Measurements from ENCODE around the gene AGRP. TPM values are rescaled to one million over a fixed set of nuclear protein-coding genes. Genes with fewer than 3 reads are reported as not detected.

Gene AGRP
- total RNA-seq, 1 experiment from 2014 or later: not detected

DNA sequence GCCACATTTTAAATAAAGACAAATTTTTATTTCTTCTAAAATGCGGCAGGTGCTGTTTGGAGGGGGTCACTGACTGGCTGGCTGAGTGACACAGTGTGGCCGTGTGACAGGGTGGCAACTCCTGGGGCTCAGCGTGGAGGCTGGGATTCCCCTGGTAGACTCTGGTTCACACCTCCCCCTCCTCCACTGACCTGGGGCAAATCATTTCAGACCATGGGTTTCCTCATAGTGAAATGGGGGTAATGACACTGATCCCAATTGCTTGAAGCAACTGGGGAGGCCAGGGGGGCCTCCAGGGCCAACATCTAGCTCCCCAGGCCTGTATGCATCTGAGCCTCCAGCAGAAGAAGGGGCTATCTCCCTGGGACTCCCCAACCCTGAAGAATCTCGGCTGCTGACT is 45.8 kb downstream of the AGRP start:
- Histone ChIP-seq H3K4me1 (no peaks in the 10 kb centered on the region), H3K9me3 (no peaks in the 10 kb centered on the region), H3K4me3 (ENCODE audit: low read depth, low read length) (no peak overlapping the region), H3K36me3 (ENCODE audit: control insufficient read depth, insufficient read depth, low read length) (peaks cover 5% of the 10 kb centered on the region), H3K27me3 (replicated peaks; ENCODE audit: control insufficient read depth, insufficient read depth, low read length) (no peaks in the 10 kb centered on the region)
- CTCF ChIA-PET: no interaction called here
- H3K9me3 Mint-ChIP-seq (ENCODE audit: unreplicated experiment): no peaks in the 10 kb centered on the region
- TF ChIP-seq CTCF (IDR thresholded peaks at IDR 0.05; ENCODE audit: insufficient read depth in 1 of 2, low read depth in 1 of 2, low read length in 1 of 2, severe bottlenecking in 1 of 2, unreplicated experiment in 1 of 2): no peak
- DNase-seq: no peak
- no peak overlapping the region for H3K27ac Mint-ChIP-seq (ENCODE audit: unreplicated experiment)
- H3K4me1 Mint-ChIP-seq (ENCODE audit: low read depth, unreplicated experiment): no peaks in the 10 kb centered on the region
- peaks cover 16% of the 10 kb centered on the region for H3K36me3 Mint-ChIP-seq (ENCODE audit: insufficient read depth, unreplicated experiment)
- POLR2A ChIA-PET: no interaction called here
- H3K27me3 Mint-ChIP-seq (ENCODE audit: insufficient read depth, unreplicated experiment): no peaks in the 10 kb centered on the region
- intact Hi-C loops (cut with micrococcal nuclease; ENCODE audit: unreplicated experiment): no loop called here
- H3K4me3 Mint-ChIP-seq (ENCODE audit: unreplicated experiment): no peak overlapping the region
- BruUV-seq (replicated peaks): no TSS peak

- peaks cover 2% of the 10 kb centered on the region; the same call in 1 of the 2 replicates for H3K4me1 ChIP-seq
- Mint-ChIP-seq H3K27me3 (ENCODE audit: insufficient read depth, unreplicated experiment) (no peaks in the 10 kb centered on the region), H3K9me3 (ENCODE audit: unreplicated experiment) (no peaks in the 10 kb centered on the region), H3K4me1 (ENCODE audit: low read depth, unreplicated experiment) (no peaks in the 10 kb centered on the region), H3K4me3 (ENCODE audit: unreplicated experiment) (no peak overlapping the region), H3K36me3 (ENCODE audit: insufficient read depth, unreplicated experiment) (peaks cover 16% of the 10 kb centered on the region), H3K27ac (ENCODE audit: unreplicated experiment) (no peak overlapping the region)
- H3K27me3 ChIP-seq (replicated peaks; ENCODE audit: control insufficient read depth, insufficient read depth, low read length): no peaks in the 10 kb centered on the region
- H3K4me3 ChIP-seq (ENCODE audit: low read depth, low read length): no peak overlapping the region
- no peaks in the 10 kb centered on the region for H3K9me3 ChIP-seq
- ChIA-PET POLR2A (no interaction called here), CTCF (no interaction called here)
- intact Hi-C loops (cut with micrococcal nuclease; ENCODE audit: unreplicated experiment): no loop called here
- DNase-seq: no peak
- TF ChIP-seq CTCF (IDR thresholded peaks at IDR 0.05; ENCODE audit: insufficient read depth in 1 of 2, low read depth in 1 of 2, low read length in 1 of 2, severe bottlenecking in 1 of 2, unreplicated experiment in 1 of 2): no peak
- peaks cover 5% of the 10 kb centered on the region for H3K36me3 ChIP-seq (ENCODE audit: control insufficient read depth, insufficient read depth, low read length)
- no TSS peak for BruUV-seq (replicated peaks)
These were observed 46.6 kb downstream of the AGRP start for GRCh38 chr16:67436640-67437193.

GRCh38 chr16:67435758-67436164 is 47.6 kb downstream of the AGRP start:
- Mint-ChIP-seq H3K4me1 (ENCODE audit: low read depth, unreplicated experiment) (no peaks in the 10 kb centered on the region), H3K9me3 (ENCODE audit: unreplicated experiment) (no peaks in the 10 kb centered on the region), H3K27ac (ENCODE audit: unreplicated experiment) (no peak overlapping the region), H3K36me3 (ENCODE audit: insufficient read depth, unreplicated experiment) (peaks cover 16% of the 10 kb centered on the region), H3K27me3 (ENCODE audit: insufficient read depth, unreplicated experiment) (no peaks in the 10 kb centered on the region), H3K4me3 (ENCODE audit: unreplicated experiment) (no peak overlapping the region)
- no peak overlapping the region for H3K4me3 ChIP-seq (ENCODE audit: low read depth, low read length)
- ChIA-PET CTCF (interaction anchor here (0.6 to 0.9 kb wide), 3 partner anchors 15 to 109 kb away, joined by 3 read pairs; partner anchors contain the start of gene TPPP3), POLR2A (no interaction called here)
- DNase-seq: no peak
- BruUV-seq (replicated peaks): no TSS peak
- no peaks in the 10 kb centered on the region for H3K9me3 ChIP-seq
- H3K27me3 ChIP-seq (replicated peaks; ENCODE audit: control insufficient read depth, insufficient read depth, low read length): no peaks in the 10 kb centered on the region
- peaks cover 5% of the 10 kb centered on the region for H3K36me3 ChIP-seq (ENCODE audit: control insufficient read depth, insufficient read depth, low read length)
- H3K4me1 ChIP-seq: peaks cover 7% of the 10 kb centered on the region; the same call in 1 of the 2 replicates
- intact Hi-C loops (cut with micrococcal nuclease; ENCODE audit: unreplicated experiment): no loop called here
- TF ChIP-seq CTCF (IDR thresholded peaks at IDR 0.05; ENCODE audit: insufficient read depth in 1 of 2, low read depth in 1 of 2, low read length in 1 of 2, severe bottlenecking in 1 of 2, unreplicated experiment in 1 of 2): no peak

Data from Caco-2 (cell line).